Psoas muscle (tissue), 8 donors: ENCODE data around the gene GRID1. TPM values are rescaled to one million over a fixed set of nuclear protein-coding genes. Genes with fewer than 3 reads are reported as not detected.

Source experiments
- ATAC-seq, 4 donors: fragments of 200-7000 bp; cut with Tn5 transposase; one replicate each; pipeline ENCODE4 v1.9.1; 2020; ENCODE audit warnings: moderate library complexity in 3 of 4, mild to moderate bottlenecking in 2 of 4
- DNase-seq, 2 donors: peaks; one replicate each; pipeline ENCODE4 v3.0.0-alpha.2; 2020
- H3K27ac ChIP-seq: fragments of 200-600 bp; one replicate; pipeline ENCODE4 v1.8.0; 2022
- H3K27me3 ChIP-seq, 3 donors: fragments of 200-600 bp in 1 of 3; one replicate each; pipeline versions ENCODE4 v1.6.1 to v1.8.0; 2013 to 2022; ENCODE audit warnings: low read length in 2 of 3, mild to moderate bottlenecking in 2 of 3, moderate library complexity in 1 of 3; ENCODE audit not compliant: insufficient read depth in 3 of 3
- H3K36me3 ChIP-seq, 2 donors: fragments of 200-600 bp in 1 of 2; one replicate each; pipeline versions ENCODE4 v1.6.1 to v1.8.0; 2013 to 2022; ENCODE audit warnings: low read depth in 1 of 2, mild to moderate bottlenecking in 1 of 2, moderate library complexity in 1 of 2; ENCODE audit not compliant: insufficient read depth in 1 of 2
- H3K4me1 ChIP-seq: fragments of 200-600 bp; one replicate; pipeline ENCODE4 v1.8.0; 2022
- H3K4me3 ChIP-seq: fragments of 200-600 bp; one replicate; pipeline ENCODE4 v1.8.0; 2022; ENCODE audit warnings: mild to moderate bottlenecking
- H3K9me3 ChIP-seq: fragments of 200-600 bp; one replicate; pipeline ENCODE4 v1.8.0; 2022
- WGBS, 3 donors: extraction: QIAGEN DNeasy Blood & Tissue Kit; methylation state at CpG; one replicate each; pipeline versions ENCODE4 v1.1.6 to v1.1.7; 2013; 5-methylcytosine and 5-hydroxymethylcytosine counted together
- intact Hi-C, 2 donors: fragments of 100-400 bp; cut with DNase I; formaldehyde crosslinking; loops; one replicate each; pipeline versions ENCODE4 v1.11.0 to v1.14.2; 2022
- polyA plus RNA-seq, 3 donors: library from polyadenylated mRNA; stranded (reverse); fragments of 200-250 nt; gene quantifications; one replicate each; pipeline ENCODE4 v1.2.3, GENCODE V29; 2013
- total RNA-seq, 4 donors: library from RNA; stranded (reverse); fragmentation: NEBNext Ultra II Directional in 2 of 4; extraction: Animal tissue kit (Norgen Biotek cat#: 25700) in 2 of 4; gene quantifications; one replicate each; pipeline versions ENCODE4 v1.2.1 to v1.2.4, GENCODE V29; 2021 to 2023
- TF ChIP-seq, protein P1 (sequence below): fragments of 200-600 bp; IDR thresholded peaks from one replicate; pipeline ENCODE4 v1.8.0; 2022; ENCODE audit warnings: antibody characterized with exemption
- donor health status: healthy with polysubstance abuse.
- donor health status: DM: no; HTN: no; CAD: no; lungs with moderate emphysema.
- donor health status: Bipolar disorder and iron deficiency.
- donor health status: healthy.
- donor health status: DM: yes; HTN: yes; CAD: no.
- donor health status: DM: no; HTN: no; CAD: no.
- donor health status: DM: no; HTN: no; CAD: no.
- donor health status: DM: yes; HTN: yes; CAD: no.

GRID1 gene
- total and polyA plus RNA-seq, 7 donors = 0.17 to 0.56 (median 0.24) TPM

GRCh38 chr10:86042161-86042560 is 324.4 kb downstream of the GRID1 start:
- ATAC-seq (no peak), DNase-seq (no peak)
- Histone ChIP-seq H3K27me3 (peaks cover 0 to 2% (median 0%) of the 10 kb centered on the region in 3 donors), H3K4me1 (no peaks in the 10 kb centered on the region), H3K36me3 (no peaks in the 10 kb centered on the region), H3K27ac (no peak overlapping the region), H3K4me3 (no peak overlapping the region), H3K9me3 (no peaks in the 10 kb centered on the region)
- 80 to 92% (median 90%) methylated on average over 2 of the region's 2 CpGs for WGBS, 3 donors
- intact Hi-C loops = no loop called here
- TF ChIP-seq, protein P1, sequence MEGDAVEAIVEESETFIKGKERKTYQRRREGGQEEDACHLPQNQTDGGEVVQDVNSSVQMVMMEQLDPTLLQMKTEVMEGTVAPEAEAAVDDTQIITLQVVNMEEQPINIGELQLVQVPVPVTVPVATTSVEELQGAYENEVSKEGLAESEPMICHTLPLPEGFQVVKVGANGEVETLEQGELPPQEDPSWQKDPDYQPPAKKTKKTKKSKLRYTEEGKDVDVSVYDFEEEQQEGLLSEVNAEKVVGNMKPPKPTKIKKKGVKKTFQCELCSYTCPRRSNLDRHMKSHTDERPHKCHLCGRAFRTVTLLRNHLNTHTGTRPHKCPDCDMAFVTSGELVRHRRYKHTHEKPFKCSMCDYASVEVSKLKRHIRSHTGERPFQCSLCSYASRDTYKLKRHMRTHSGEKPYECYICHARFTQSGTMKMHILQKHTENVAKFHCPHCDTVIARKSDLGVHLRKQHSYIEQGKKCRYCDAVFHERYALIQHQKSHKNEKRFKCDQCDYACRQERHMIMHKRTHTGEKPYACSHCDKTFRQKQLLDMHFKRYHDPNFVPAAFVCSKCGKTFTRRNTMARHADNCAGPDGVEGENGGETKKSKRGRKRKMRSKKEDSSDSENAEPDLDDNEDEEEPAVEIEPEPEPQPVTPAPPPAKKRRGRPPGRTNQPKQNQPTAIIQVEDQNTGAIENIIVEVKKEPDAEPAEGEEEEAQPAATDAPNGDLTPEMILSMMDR = no peak

DNA sequence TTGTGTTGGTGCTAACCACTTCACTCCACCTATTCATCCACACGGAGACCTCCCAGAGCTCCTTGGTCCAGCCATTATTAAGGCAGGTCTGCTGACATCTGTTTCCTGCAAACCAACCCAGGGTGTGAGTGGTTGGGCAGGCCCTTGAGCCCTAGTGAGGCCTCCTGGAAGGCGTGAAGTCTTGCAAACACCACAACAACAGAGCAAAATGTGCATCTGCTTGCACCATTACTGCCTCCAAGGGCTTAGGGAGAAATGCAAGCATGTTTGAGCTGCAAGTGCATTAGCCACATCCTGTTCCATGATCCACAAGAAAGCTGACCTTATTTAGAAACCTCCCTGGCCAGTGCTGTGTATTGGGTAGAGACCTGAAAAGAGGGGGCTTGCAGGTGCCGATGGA is 325.5 kb downstream of the GRID1 start:
- no peak for ATAC-seq
- WGBS, 3 donors = 46 to 63% (median 53%) methylated on average over 3 of the region's 3 CpGs
- H3K4me3 ChIP-seq = no peak overlapping the region
- peaks cover 5% of the 10 kb centered on the region for H3K4me1 ChIP-seq
- no peak overlapping the region for H3K27ac ChIP-seq
- DNase-seq = no peak
- intact Hi-C loops = no loop called here
- peaks cover 0 to 2% (median 0%) of the 10 kb centered on the region in 3 donors for H3K27me3 ChIP-seq
- TF ChIP-seq, protein P1 = no peak
- H3K9me3 ChIP-seq = no peaks in the 10 kb centered on the region
- H3K36me3 ChIP-seq = no peaks in the 10 kb centered on the region

GRCh38 chr10:86038371-86038770 is 328.2 kb downstream of the GRID1 start:
- no peaks in the 10 kb centered on the region for H3K36me3 ChIP-seq
- WGBS, 3 donors = 80 to 100% (median 96%) methylated on average over 1 of the region's 1 CpG
- no peak for ATAC-seq
- no peaks in the 10 kb centered on the region for H3K27me3 ChIP-seq
- no peak overlapping the region for H3K4me3 ChIP-seq
- no peak for DNase-seq
- no peak overlapping the region for H3K27ac ChIP-seq
- H3K9me3 ChIP-seq = no peaks in the 10 kb centered on the region
- TF ChIP-seq, protein P1 = no peak
- H3K4me1 ChIP-seq = peaks cover 9% of the 10 kb centered on the region
- intact Hi-C loops = no loop called here

GRCh38 chr10:86037096-86037495 is 329.5 kb downstream of the GRID1 start:
- H3K4me3 ChIP-seq = no peak overlapping the region
- H3K27ac ChIP-seq = no peak overlapping the region
- peaks cover 9% of the 10 kb centered on the region for H3K4me1 ChIP-seq
- no peaks in the 10 kb centered on the region for H3K9me3 ChIP-seq
- intact Hi-C loops = no loop called here
- TF ChIP-seq, protein P1 = no peak
- no peaks in the 10 kb centered on the region for H3K27me3 ChIP-seq
- no peak for DNase-seq
- ATAC-seq = no peak
- no peaks in the 10 kb centered on the region for H3K36me3 ChIP-seq
- 75 to 85% (median 80%) methylated on average over 5 of the region's 5 CpGs for WGBS, 3 donors

DNA sequence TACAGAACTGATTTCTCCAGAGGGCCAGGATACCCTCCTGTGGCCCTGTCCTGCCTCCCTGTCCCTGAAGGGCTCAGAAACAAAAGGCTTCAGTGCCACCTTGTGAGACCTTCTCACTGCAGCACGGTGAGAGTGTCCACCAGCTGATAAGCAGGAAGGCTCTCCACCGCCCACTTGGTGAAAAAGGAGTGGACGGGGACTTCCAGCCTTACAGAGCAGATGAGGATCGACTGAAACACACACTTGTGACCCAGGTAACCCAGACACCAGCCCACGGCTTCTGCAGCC is 330.1 kb downstream of the GRID1 start:
- Histone ChIP-seq H3K27me3 (no peaks in the 10 kb centered on the region), H3K36me3 (no peaks in the 10 kb centered on the region), H3K9me3 (no peaks in the 10 kb centered on the region), H3K27ac (no peak overlapping the region), H3K4me1 (peaks cover 9% of the 10 kb centered on the region), H3K4me3 (no peak overlapping the region)
- WGBS, 3 donors = 58 to 79% (median 62%) methylated on average over 5 of the region's 5 CpGs
- intact Hi-C loops = no loop called here
- TF ChIP-seq, protein P1 = no peak
- DNase-seq (no peak), ATAC-seq (no peak)
